Fibroblast of skin of left quadriceps (primary cell): ENCODE measurements around the gene BAHCC1.

Source experiments
- DNase-seq, 2 experiments: peaks; one replicate each; pipeline ENCODE4 v3.0.0-alpha.2; 2013; ENCODE audit warnings: low read depth in 2 of 2

Gene BAHCC1

DNA sequence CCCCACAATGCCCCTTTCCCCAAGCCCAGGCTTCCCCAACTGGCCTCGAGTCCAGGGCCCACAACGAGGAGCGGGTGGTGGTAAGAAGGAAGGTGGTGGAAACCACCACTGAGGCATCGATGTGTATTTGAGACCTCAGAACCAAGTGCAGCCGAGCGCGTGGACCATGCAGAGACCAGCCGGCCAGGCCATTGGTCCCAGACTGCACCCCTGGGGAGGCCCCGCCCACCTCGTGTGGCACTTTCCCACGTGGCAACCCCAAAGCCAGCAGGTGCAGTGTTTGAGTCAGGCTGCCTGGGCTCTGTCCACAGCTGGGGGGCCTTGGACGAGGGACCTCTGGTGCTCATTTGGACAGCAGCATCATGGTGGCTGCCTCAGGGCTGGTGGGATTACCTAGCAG is 28.1 kb upstream of the BAHCC1 start:
- DNase-seq = no peak

DNA sequence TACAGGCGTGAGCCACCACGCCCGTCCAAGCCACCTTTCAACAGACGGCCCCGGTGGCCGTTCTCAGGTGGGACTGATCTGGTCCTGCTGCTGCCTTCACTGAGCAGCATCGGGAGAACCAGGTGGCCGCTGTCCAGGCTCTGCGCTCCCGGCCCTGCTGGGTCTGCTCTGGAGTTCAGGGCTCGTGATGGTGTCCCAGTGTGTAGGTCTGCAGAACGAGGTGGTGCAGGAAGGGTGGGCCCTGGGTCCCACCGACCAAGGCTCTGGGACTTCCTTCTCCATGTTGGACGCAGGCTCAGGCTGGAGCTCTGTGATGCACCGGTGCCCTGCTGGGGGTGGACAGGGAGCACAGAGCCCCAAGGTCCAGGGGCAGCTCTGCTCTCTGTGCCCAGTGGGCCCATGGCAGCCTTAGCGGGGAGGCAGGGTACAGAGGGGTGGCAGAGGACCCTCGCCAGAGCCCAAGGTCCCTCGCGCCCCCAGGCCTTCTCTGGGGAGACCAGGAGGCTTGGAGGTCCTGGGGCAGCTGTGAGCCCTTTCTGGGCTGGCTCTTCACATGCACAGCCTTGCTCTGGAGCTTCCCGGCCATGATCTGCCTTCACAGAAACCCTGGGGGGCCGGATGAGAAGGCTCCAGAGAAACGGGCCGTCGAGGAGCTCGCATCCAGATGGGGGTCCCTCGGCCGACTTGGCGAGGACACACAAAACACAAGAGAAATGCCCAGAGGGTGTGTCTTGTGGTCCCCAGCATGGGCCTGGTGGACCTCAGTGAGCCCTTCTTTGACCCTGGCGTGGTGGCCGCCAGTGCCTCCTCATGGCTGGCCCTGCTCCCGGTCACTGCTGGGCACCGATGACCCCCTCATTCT is 26.9 kb upstream of the BAHCC1 start:
- DNase-seq = no peak

DNA sequence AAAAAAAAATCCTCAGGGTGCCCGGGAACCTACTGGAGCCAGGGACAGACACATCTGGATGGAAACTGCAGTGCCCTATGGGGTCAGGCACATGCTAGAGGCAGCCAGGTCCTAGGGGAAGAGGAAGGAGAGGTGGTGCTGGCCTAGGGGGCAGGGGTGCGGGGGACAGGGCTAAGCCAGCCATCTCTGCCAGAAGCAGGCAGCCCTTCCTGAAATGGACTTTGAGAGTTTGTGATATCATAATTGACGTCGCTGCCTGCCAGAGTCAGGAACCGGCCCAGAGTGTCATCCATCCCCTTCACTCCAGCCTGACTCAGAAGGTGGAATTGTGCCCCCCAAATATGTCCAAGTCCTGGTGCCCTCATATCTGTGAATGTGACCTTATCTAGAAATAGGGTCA is 25.0 kb upstream of the BAHCC1 start:
- DNase-seq = no peak

DNA sequence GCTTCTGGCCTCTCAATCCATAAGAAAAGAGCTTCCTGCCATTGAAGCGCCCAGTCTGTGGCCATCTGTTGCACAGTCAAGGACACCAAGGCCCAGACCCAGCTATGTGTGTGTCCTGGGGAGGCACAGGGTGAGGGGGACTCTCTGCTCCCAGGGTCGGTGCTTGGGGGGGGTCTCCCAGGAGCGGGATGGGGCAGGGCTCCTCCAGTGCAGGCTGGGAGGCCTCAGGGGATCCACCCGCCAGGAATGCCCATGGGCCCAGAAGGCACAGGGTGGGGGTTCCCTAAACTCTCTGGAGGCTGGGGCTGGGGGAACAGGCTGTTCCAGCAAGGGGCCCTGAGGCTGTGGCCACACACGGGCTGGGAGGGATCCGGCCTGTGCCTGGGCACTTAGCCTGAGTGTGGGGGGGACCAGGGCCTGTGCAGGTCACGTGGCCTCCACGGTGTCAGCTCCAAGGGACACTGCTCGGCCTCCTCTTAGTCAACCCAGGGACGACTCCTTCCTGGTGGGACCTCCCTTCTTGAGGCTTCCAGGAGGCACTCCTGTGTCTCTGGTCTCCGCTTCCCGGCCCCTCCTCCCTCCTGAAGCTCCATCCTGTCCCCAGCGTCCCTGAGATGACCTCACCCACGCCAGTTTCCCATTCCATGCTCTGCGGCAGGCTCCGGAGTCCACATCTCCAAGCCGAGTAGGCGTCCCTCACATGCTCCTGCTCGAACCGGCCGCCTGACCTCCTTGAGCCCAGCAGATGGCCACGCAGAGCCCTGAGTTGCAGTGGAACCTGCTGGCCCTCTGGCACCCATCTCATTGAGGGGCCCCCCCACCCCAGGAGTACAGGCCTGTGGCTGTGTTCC is 23.1 kb upstream of the BAHCC1 start:
- no peak for DNase-seq

DNA sequence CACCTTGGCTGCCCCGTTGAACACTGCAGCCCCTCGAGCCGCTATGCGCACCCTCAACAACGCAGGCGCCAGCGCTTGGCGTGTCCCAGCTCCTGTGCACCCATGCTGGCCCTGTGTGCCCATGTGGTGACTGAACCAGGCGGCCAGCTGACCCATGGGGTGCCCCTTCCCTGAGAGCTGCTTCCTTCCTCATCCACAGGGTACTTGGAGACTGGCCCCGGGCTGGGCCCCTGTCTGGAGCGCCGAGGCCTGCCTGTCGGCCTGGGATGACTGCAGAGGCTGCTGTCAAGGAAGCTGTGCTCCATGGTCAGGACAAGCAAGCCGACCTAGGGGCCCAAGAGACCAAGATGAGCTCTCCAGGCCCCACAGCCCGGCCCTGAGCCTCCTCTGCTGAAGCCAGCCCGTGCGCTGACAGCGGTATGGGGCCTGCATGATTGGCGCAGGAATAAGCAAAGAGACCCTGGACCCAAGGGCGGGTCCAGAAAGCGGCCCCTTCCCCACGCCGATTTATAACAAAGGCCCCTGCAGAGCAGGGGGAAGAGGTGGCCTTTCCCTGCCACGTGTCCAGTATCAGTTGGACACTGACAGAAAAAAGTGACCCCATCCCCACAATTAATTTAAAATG is 21.6 kb upstream of the BAHCC1 start:
- DNase-seq = no peak

DNA sequence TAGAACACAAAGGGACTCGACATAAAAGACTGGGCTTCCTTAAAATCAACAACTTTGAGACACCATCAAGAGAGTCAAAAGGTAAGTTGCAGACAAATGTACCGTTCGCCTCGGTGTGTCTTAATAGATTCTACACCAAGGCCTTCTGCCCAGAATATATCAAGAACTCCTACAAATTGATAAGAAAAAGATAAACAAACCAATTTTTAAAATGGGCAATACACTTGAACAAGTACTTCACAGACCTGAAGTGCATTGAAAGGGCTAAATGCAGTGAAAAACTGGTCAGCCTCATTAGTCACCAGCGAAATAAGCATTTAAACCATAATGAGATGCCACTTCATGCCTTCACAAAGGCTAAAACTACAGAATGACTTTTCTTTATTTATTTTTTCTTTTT is 20.4 kb upstream of the BAHCC1 start:
- no peak for DNase-seq

- DNase-seq = no peak
These were observed 18.1 kb upstream of the BAHCC1 start for GRCh38 chr17:81376946-81377714.

- DNase-seq = no peak
These were observed 16.2 kb upstream of the BAHCC1 start for GRCh38 chr17:81378941-81379511.

GRCh38 chr17:81379523-81379942 is 15.7 kb upstream of the BAHCC1 start:
- no peak for DNase-seq

DNA sequence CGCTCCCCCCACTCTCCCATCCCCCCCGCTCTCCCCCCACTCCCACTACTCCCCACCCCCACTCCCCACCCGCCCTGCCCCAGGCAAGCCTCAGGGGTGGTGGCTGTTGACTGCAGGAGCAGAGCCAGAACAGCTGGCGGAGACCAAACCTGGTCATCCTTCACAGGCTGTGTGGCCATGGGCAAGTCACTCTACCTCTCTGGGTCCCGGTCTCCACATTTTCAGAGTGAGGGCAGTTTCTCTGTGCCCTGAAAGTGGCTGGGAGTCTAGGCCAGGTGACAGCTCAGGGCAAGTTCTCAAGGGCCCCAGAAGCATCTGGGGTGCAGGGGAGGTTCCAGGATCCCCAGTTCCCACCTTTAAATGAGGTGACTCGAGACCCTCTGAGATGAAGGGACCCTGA is 15.1 kb upstream of the BAHCC1 start:
- DNase-seq = no peak

DNA sequence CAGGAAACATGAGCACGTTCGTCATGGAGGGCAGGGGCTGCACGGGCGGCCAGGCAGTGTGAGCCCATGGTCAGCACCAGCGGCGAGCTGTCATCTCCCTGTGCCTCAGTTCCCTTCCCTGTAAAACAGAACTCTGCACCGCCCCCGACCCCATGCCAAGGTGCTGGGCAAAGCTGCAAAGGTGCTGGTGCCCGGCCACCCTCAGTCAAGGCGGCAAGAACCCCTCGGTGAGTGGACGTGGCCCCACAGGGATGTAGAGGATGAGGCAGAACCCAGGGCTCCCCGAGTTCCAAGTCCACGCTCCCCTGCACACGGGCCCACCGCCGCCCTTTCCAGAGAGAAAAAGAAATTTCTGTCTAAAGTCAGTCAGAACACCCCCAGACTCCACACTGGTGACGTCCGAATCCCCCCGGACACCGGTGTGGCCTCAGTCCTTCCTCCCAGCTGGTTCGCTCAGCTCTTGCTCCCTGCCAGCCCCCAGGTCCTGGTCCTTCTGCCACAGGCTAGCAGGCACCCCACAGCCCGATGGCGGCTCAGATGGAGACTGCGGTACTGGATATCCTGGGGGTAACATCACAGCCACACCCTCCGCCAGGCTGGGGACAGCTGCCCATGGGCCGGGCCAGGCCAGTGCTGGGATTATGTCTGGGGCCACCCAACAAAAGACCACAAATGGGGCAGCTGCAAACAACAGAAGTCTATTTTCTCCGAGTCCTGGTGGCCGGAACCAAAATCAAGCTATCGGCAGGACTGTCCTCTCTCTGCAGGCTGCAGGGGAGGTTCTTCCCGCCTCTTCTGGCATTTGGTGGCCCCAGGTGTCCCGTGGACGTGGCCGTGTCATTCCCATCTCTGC is 14.4 kb upstream of the BAHCC1 start:
- DNase-seq = no peak

- DNase-seq = no peak
These were observed 13.4 kb upstream of the BAHCC1 start for GRCh38 chr17:81381632-81382577.

GRCh38 chr17:81382851-81383250 is 12.4 kb upstream of the BAHCC1 start:
- DNase-seq = no peak

- DNase-seq = no peak
These were observed 11.5 kb upstream of the BAHCC1 start for GRCh38 chr17:81383504-81384421.

DNA sequence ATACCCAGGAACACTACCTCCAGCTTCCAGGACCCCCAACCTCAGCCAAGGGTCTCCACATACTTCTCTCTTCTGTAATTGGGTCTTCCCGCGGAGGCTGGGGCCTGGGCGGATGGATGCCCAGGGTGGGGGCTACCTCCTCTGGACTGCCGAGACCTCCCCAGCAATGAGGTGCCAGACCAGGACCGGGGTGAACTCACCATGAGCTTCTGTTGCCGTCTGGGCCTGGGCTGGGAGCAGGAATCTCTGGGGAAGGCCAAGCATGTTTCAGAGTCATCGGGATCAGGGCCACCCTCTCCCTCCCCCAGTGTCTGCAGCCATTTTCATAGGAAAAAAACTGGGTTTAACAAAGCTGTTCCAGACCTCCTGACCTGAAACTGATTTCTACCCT is 10.3 kb upstream of the BAHCC1 start:
- DNase-seq = no peak

GRCh38 chr17:81385320-81386111 is 9.7 kb upstream of the BAHCC1 start:
- no peak for DNase-seq

- no peak for DNase-seq
These were observed 9.1 kb upstream of the BAHCC1 start for GRCh38 chr17:81386141-81386645.
